RWPE1 (cell line): ENCODE measurements around the gene FEM1B.

Experiments
- CTCF ChIA-PET: fragments of 350-600 bp; sonication (Branson Sonifier 250); formaldehyde crosslinking; extraction: SDS; loops from one replicate; lab custom pipeline; 2021; lab: Yijun Ruan, JAX
- POLR2A ChIA-PET: fragments of 400-600 bp; formaldehyde crosslinking; extraction: SDS; loops from one replicate; lab custom pipeline; 2020; ENCODE audit warnings: antibody characterized with exemption; ENCODE audit not compliant: low non-redundant PET; lab: Yijun Ruan, JAX
- DNase-seq: peaks from one replicate; pipeline ENCODE4 v3.0.0; 2012; ENCODE audit warnings: low spot score
- H3K27ac ChIP-seq: fragments of 450-650 bp; 2 replicates; pipeline ENCODE4 v1.5.1; 2017
- CTCF ChIP-seq: fragments of 450-650 bp; conservative IDR thresholded peaks from 2 replicates; pipeline ENCODE4 v1.5.1; 2017; ENCODE audit warnings: low read depth, mild to moderate bottlenecking

Gene FEM1B

GRCh38 chr15:68303134-68303533, 25.6 kb downstream of the FEM1B start:
- CTCF ChIA-PET: interaction anchor here (0.6 to 2.3 kb wide), 3 partner anchors 50 to 756 kb away, joined by 3 to 7 read pairs (median 4); no protein-coding TSS in a partner anchor
- POLR2A ChIA-PET: no interaction called here

GRCh38 chr15:68303560-68304436, 26.3 kb downstream of the FEM1B start:
- POLR2A ChIA-PET: no interaction called here
- CTCF ChIA-PET: interaction anchor here (0.6 to 4.0 kb wide), 6 partner anchors 44 to 755 kb away, joined by 3 to 39 read pairs (median 4); no protein-coding TSS in a partner anchor
- H3K27ac ChIP-seq: peak overlapping the region; percentile 67
- no peak for TF ChIP-seq CTCF
- no peak for DNase-seq

More at GRCh38 chr15:68303134-68303533, 25.6 kb downstream of the FEM1B start:
- TF ChIP-seq CTCF: no peak
- H3K27ac ChIP-seq: 0 out of 2 replicates have a peak overlapping the region, but pooled peaks have one; percentile 4
- no peak for DNase-seq

- POLR2A ChIA-PET: no interaction called here
- CTCF ChIA-PET: interaction anchor here (0.5 to 4.0 kb wide), 6 partner anchors 45 to 578 kb away, joined by 3 to 39 read pairs (median 4); no protein-coding TSS in a partner anchor
- DNase-seq: peak; percentile 38
- H3K27ac ChIP-seq: peak overlapping the region; percentile 67
- no peak for TF ChIP-seq CTCF
Observed at GRCh38 chr15:68304589-68305337, 27.2 kb downstream of the FEM1B start.

- POLR2A ChIA-PET: no interaction called here
Observed at GRCh38 chr15:68305420-68305871, 27.9 kb downstream of the FEM1B start.

GRCh38 chr15:68307131-68307928, 29.8 kb downstream of the FEM1B start:
- H3K27ac ChIP-seq: no peak overlapping the region
- CTCF ChIA-PET: interaction anchor here (0.6 to 4.0 kb wide), 14 partner anchors 8 to 1426 kb away, joined by 3 to 39 read pairs (median 5); no protein-coding TSS in a partner anchor
- TF ChIP-seq CTCF: no peak
- no peak for DNase-seq
- POLR2A ChIA-PET: no interaction called here

More at GRCh38 chr15:68305420-68305871, 27.9 kb downstream of the FEM1B start:
- TF ChIP-seq CTCF: no peak
- H3K27ac ChIP-seq: peak overlapping the region; percentile 67
- CTCF ChIA-PET: interaction anchor here (0.5 to 4.0 kb wide), 8 partner anchors 24 to 577 kb away, joined by 3 to 39 read pairs (median 7); no protein-coding TSS in a partner anchor
- no peak for DNase-seq
